ENCODE measurements around the gene PPIP5K2.
"Not testable (repeated sequence)": the region's sequence is repeated elsewhere in the genome, so short reads cannot be mapped to it uniquely, and the experiment has no call there.

The PPIP5K2 gene

DNA sequence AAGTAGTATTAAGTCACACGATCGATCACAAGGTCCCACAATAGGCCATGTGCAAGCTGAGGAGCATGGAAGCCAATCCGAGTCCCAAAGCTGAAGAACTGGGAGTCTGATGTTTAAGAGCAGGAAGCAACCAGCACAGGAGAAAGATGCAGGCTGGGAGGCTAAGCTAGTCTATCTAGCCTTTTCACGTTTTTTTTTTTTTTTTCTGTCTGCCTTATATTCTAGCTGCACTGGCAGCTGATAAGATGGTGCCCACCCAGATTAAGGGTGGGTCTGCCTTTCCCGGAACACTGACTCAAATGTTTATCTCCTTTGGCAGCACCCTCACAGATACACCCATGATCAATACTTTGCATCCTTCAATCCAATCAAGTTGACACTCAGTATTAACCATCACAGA is 6.5 kb downstream of the PPIP5K2 start:
- no peak for DNase-seq

- DNase-seq, result no peak
Observed at GRCh38 chr5:103127292-103127817, 7.3 kb downstream of the PPIP5K2 start.

- no peak for DNase-seq
Observed at GRCh38 chr5:103128202-103128601, 8.1 kb downstream of the PPIP5K2 start.

DNA sequence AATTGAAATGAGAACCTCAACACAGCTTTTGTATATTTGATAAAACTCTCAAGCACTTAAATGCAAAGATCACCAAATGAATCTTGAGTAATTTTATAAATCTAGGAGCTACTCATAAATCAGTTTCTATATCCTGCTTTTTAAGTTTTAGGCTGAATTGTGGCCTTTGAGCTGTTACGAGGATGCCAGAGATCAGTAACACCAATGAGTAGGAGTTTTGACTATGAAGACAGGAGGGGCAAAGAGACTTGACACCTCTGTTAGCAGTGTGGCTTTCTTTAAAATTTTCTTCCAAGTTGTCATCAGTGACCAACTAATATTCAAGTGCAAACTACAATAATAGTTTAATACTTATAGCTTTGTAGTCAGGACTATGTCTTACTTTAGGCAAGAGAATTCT is 12.6 kb downstream of the PPIP5K2 start:
- DNase-seq, result no peak

DNA sequence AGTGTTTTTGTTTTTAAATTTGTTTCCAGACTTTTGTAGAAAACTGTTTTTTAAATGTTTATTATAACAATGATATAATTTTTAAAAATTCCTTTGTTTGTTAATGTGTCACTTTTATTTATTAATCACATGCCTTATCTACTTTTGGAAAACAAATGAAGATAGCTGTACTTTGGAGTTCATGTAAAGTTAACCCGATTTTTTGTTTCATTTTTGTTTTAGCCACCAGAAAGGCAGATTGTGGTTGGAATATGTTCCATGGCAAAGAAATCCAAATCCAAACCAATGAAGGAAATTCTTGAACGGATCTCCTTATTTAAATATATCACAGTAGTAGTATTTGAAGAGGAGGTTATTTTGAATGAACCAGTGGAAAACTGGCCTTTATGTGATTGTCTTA is 13.1 kb downstream of the PPIP5K2 start:
- no peak for DNase-seq

DNA sequence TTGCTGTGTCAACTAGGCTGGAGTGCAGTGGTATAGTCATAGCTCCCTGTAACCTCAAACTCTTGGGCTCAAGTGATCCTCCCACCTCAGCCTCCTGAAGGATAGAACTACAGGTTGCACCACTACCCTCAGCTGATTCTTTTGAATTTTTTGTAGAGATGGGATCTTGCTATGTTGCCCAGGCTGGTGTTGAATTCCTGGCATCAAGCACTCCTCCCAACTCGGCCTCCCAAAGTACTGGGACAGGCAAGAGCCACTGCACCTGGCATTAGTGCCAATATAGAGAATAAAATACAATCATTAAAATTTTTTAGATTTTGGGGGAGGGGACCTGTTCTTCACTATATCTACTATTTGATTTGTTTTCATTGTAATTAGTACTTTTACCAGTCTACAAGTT is 15.4 kb downstream of the PPIP5K2 start:
- no peak for DNase-seq

DNA sequence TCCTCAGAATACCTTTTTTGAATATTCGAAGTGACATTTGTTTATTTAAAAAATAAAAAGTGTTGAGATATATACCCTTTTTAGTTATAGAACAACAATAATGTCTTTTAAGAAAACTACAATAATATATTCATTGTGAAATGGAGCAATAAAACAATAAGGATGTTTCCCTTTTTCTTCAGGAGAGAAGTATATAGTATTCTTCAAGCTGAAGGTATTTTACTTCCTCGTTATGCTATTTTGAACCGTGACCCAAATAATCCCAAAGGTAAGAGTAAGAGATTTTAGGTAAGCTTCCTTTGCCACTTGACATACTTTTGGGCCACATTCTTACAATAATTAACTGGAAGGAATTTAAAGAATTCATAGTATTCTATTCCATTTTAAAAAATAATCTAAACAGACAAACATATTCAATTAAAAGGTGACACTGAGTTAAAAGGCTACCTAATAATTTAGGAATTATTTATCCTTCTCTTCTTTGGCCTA is 18.1 kb downstream of the PPIP5K2 start:
- no peak for DNase-seq

- DNase-seq, result peak; percentile 5
Observed at GRCh38 chr5:103139264-103139865, 19.3 kb downstream of the PPIP5K2 start.

DNA sequence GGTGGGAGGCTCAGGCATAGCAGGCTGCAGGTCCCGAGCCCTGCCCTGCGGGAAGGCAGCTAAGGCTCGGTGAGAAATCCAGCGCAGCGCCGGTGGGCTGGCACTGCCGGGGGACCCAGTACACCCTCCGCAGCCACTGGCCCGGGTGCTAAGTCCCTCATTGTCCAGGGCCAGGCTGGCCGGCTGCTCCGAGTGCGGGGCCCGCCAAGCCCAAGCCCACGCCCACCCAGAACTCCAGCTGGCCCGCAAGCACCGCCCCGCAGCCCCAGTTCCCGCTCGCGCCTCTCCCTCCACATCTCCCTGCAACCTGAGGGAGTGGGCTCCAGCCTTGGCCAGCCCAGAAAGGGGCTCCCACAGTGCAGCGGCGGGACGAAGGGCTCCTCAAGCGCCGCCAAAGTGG is 22.0 kb downstream of the PPIP5K2 start:
- DNase-seq, result not testable (repeated sequence)

GRCh38 chr5:103145196-103145595 is 25.1 kb downstream of the PPIP5K2 start:
- no peak for DNase-seq

GRCh38 chr5:103148213-103148612 is 28.1 kb downstream of the PPIP5K2 start:
- DNase-seq, result no peak

DNA sequence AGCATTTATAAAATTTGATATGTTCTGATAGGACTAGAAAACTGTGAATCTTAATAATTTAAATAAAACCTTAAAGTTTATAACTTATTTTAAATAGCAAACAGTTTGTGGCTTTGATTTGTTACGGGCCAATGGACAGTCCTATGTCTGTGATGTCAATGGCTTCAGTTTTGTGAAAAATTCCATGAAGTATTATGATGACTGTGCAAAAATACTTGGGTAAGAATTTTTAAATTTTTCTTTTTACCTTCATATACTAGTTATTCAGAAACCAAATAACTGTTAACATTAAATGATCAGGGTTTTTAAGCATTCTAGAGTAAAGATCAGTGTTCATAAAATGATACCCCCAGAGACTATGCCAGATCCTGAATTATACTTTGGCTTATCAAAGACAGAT is 31.1 kb downstream of the PPIP5K2 start:
- DNase-seq, result no peak

- no peak for DNase-seq
Observed at GRCh38 chr5:103166706-103167105, 46.6 kb downstream of the PPIP5K2 start.

DNA sequence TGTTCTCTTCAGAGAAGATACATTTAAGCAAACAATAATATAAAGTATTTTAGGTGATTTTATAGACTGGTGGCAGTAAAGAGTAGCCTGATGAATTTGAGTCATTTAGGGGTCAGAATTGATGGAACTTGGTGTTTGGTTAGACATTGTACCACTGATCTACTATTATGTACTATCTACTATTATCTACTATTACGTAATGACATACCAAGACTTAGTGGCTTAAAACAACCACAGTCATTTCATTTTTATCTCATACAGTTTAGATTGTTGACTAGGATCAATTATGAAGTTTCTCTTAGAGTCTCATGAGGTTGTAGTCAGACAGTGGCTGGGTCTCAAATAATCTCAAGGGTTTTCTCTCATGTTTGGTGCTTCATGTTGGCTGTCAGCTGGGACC is 54.0 kb downstream of the PPIP5K2 start:
- DNase-seq, result no peak

- no peak for DNase-seq
Observed at GRCh38 chr5:103177543-103177942, 57.4 kb downstream of the PPIP5K2 start.

DNA sequence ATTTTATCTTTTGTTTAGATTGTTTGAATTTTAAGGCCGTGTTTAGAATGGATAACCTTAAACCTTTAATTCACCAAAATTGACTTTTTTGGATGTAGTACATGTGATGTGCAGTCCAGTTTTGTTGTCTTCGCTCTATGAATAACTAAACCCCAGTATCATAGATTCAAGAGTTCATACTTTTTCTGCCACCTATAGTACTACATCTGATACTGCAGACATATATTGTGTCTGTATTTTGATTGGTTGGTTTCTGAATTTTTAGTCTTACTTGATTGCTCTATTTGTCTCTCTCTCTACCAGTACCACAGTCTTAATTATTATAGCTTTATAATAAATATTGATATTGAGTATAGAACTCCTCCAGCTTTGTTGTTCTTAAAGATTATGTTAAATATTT is 58.1 kb downstream of the PPIP5K2 start:
- no peak for DNase-seq

- no peak for DNase-seq
Observed at GRCh38 chr5:103186152-103186551, 66.1 kb downstream of the PPIP5K2 start.

DNA sequence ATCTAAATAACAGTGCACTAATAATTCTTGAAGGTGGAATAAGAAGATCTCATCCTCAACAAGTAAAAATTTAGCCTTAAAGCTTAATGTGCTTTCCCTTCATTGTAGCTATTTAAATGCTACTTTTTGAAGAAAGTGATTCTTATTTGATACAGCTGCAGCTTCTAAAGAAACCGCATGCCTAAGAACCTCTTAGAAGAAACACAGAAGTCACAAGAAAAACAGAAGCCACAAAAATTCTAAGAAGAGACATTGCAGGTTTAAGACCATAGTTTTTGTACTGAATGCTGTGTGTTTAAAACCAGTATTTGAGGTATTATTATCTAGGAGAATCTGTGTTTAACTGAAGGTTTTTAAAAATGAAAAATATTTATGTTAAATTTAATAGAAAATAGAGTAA is 68.3 kb downstream of the PPIP5K2 start:
- DNase-seq, result no peak

DNA sequence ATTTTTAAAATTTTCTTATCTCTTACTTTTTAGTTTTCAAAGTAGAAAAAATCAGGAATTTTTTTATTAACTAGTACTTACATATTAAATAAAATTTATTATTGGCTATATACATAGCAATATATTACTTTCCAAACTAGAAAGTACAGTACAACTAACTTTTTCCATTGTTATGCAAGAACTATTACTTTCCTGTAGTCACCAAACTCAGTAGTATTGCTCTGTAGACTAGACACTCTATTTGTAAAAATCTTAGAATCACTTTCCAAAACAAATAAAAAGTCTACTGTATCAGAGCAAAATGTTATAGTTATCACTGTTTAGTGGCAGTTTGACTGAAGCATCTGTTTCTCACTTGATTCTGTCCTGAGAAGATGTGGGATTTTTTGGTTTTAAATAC is 83.1 kb downstream of the PPIP5K2 start:
- DNase-seq, result no peak

DNA sequence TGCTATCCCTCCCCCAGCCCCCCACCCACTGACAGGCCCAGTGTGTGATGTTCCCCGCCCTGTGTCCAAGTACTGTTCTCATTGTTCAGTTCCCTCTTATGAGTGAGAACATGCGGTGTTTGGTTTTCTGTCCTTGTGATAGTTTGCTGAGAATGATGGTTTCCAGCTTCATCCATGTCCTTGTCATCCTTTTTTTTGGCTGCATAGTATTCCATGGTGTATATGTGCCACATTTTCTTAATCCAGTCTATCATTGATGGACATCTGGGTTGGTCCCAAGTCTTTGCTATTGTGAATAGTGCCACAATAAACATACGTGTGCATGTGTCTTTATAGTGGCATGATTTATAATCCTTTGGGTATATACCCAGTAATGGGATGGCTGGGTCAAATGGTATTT is 84.9 kb downstream of the PPIP5K2 start:
- DNase-seq, result not testable (repeated sequence)

- no peak for DNase-seq
Observed at GRCh38 chr5:103205991-103206700, 86.0 kb downstream of the PPIP5K2 start.

DNA sequence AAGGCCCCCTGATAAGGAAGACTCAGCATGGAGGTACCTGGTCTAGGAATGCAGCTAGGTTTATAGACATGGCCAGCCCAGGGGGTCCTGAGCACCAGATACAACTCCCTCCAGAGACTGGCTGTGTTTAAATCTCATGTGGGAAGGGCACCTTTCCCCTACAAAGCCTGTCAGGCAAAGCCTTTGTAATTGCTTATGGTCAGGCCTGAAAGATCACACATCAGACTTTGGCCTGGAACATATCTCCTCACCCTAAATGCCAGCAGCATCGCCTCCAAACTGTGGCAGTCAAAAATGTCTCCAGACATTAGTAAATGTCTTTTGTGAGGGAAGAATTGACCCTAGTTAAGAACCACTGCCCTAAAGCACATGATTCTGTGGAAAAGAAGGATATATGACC is 86.9 kb downstream of the PPIP5K2 start:
- DNase-seq, result no peak

- DNase-seq, result no peak
Observed at GRCh38 chr5:103207653-103208052, 87.6 kb downstream of the PPIP5K2 start.

GRCh38 chr5:103208460-103208859 is 88.4 kb downstream of the PPIP5K2 start:
- DNase-seq, result no peak

DNA sequence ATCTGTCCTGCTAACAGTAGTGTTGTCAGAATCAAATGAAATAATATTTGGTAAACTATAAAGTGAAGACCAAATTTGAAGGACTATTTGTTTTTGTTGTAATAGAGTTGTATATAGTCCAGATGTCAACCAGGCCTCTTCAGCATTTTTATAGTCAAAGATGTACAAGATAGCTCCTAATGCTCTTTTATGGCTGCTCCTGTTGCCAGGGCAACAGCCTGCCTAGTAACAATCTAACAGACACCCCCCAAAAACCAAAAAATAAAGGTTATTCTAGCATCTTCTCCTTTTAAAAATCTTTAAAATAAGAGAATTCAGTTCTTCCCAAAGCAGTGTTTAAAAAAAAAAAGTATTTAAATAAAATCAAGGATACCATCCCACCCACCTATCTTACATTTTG is 89.0 kb downstream of the PPIP5K2 start:
- no peak for DNase-seq
